ENCODE results near the gene RAB3IP.

GRCh38 chr12:69844416-69844815, 105.8 kb downstream of the RAB3IP start:
- TF ChIP-seq POLR2A (IDR thresholded peaks at IDR 0.05) (no peak), CTCF (IDR thresholded peaks at IDR 0.05) (no peak), POLR2AphosphoS5 (IDR thresholded peaks at IDR 0.05) (no peak)
